Omental fat pad (tissue), 4 donors: ENCODE measurements around the gene BRCA2. TPM values are rescaled to one million over a fixed set of nuclear protein-coding genes. Genes with fewer than 3 reads are reported as not detected.

Experiments used
- ATAC-seq: fragments of 150-250 bp; one replicate; pipeline ENCODE4 v1.9.1; 2016; ENCODE audit warnings: mild to moderate bottlenecking, moderate library complexity; ENCODE audit not compliant: low FRiP score
- DNase-seq: peaks from one replicate; pipeline ENCODE4 v3.0.0-alpha.2; 2019; ENCODE audit warnings: low spot score
- CTCF ChIP-seq, 3 donors: fragments of 450-650 bp; IDR thresholded peaks; one replicate each; pipeline ENCODE4 v1.5.1; 2016 to 2017; ENCODE audit warnings: antibody characterized with exemption in 3 of 3, mild to moderate bottlenecking in 3 of 3, moderate library complexity in 2 of 3
- total RNA-seq, 4 donors: library from RNA; depleted of rRNA; stranded (reverse); fragments of >200 nt; gene quantifications; one replicate each; pipeline ENCODE4 v1.1.0, GENCODE V29; 2016

Gene BRCA2
- total RNA-seq, 4 donors from 2014 or later = 2.0 to 3.3 (median 2.5) TPM

- no peak for TF ChIP-seq CTCF (IDR thresholded peaks at IDR 0.05)
- DNase-seq (no peak), ATAC-seq (no peak)
Observed at GRCh38 chr13:32407854-32408253, 92.5 kb downstream of the BRCA2 start.

- DNase-seq = no peak
- no peak for TF ChIP-seq CTCF (IDR thresholded peaks at IDR 0.05)
- ATAC-seq = no peak
Observed at GRCh38 chr13:32408296-32409000, 93.1 kb downstream of the BRCA2 start.

GRCh38 chr13:32409001-32409313, 93.6 kb downstream of the BRCA2 start:
- no peak for TF ChIP-seq CTCF (IDR thresholded peaks at IDR 0.05)
- ATAC-seq (no peak), DNase-seq (no peak)

GRCh38 chr13:32409561-32410421, 94.5 kb downstream of the BRCA2 start:
- ATAC-seq (no peak), DNase-seq (no peak)

GRCh38 chr13:32413284-32413683, 98.0 kb downstream of the BRCA2 start:
- DNase-seq (no peak), ATAC-seq (no peak)
- TF ChIP-seq CTCF (IDR thresholded peaks at IDR 0.05) = no peak

More at GRCh38 chr13:32409561-32410421, 94.5 kb downstream of the BRCA2 start:
- TF ChIP-seq CTCF (IDR thresholded peaks at IDR 0.05) = no peak

- no peak for DNase-seq
- no peak for ATAC-seq
- TF ChIP-seq CTCF (IDR thresholded peaks at IDR 0.05) = no peak
Observed at GRCh38 chr13:32414580-32414979, 99.3 kb downstream of the BRCA2 start.
